ENCODE measurements around the gene MMP10. TPM values are rescaled to one million over a fixed set of nuclear protein-coding genes. Genes with fewer than 3 reads are reported as not detected.

The MMP10 gene
- not detected for total RNA-seq

GRCh38 chr11:102780491-102780918 lies at the start of gene MMP10:
MMP10 (minus strand) TSS chr11:102780628; CDS start chr11:102780591, 37 bp downstream.
- Histone ChIP-seq H3K27me3 (peaks cover 0 to 61% (median 0%) of the 10 kb centered on the region in 4 donors), H3K4me1 (peaks cover 0 to 9% (median 0%) of the 10 kb centered on the region in 3 donors), H3K9me3 (no peaks in the 10 kb centered on the region), H3K36me3 (no peaks in the 10 kb centered on the region), H3K4me3 (no peak within 1 kb of the TSS), H3K27ac (no peak within 1 kb of the TSS)
- intact Hi-C loops (cut with DNase I), result no loop called here
- WGBS, 2 donors, result 10 to 12% methylated on average over 2 of the region's 2 CpGs
- TF ChIP-seq POLR2A (IDR thresholded peaks at IDR 0.05) (no peak), CTCF (IDR thresholded peaks at IDR 0.05) (peak in 2 of 6 experiments; percentile 14 to 48)
- DNase-seq, result no peak

GRCh38 chr11:102829316-102830000 lies 49.0 kb upstream of the MMP10 start:
- WGBS, 2 donors, result 51 to 61% methylated on average over 5 to 6 of the region's 6 CpGs
- intact Hi-C loops (cut with DNase I), result no loop called here

GRCh38 chr11:102824556-102824955 lies 44.1 kb upstream of the MMP10 start:
- no peak for DNase-seq
- 87 to 97% methylated on average over 1 of the region's 1 CpG for WGBS, 2 donors
- no peak for TF ChIP-seq POLR2A (IDR thresholded peaks at IDR 0.05)
- no peak for TF ChIP-seq CTCF (IDR thresholded peaks at IDR 0.05)
- H3K4me1 ChIP-seq, result peaks cover 0 to 4% (median 0%) of the 10 kb centered on the region in 3 donors
- H3K9me3 ChIP-seq, result no peaks in the 10 kb centered on the region
- H3K4me3 ChIP-seq, result no peak overlapping the region
- intact Hi-C loops (cut with DNase I), result no loop called here
- H3K36me3 ChIP-seq, result no peaks in the 10 kb centered on the region
- H3K27me3 ChIP-seq, result peaks cover 0 to 6% (median 0%) of the 10 kb centered on the region in 4 donors
- no peak overlapping the region for H3K27ac ChIP-seq

More at GRCh38 chr11:102829316-102830000, 49.0 kb upstream of the MMP10 start:
- no peak for TF ChIP-seq CTCF (IDR thresholded peaks at IDR 0.05)
- TF ChIP-seq POLR2A (IDR thresholded peaks at IDR 0.05), result no peak
- Histone ChIP-seq H3K9me3 (no peaks in the 10 kb centered on the region), H3K36me3 (no peaks in the 10 kb centered on the region), H3K4me1 (peaks cover 0 to 13% (median 0%) of the 10 kb centered on the region in 3 donors), H3K4me3 (no peak overlapping the region), H3K27me3 (peaks cover 0 to 8% (median 0%) of the 10 kb centered on the region in 4 donors), H3K27ac (no peak overlapping the region)
- no peak for DNase-seq

- no peak for TF ChIP-seq CTCF (IDR thresholded peaks at IDR 0.05)
- TF ChIP-seq POLR2A (IDR thresholded peaks at IDR 0.05), result no peak
- 60% methylated on average over 1 of the region's 6 CpGs; no CpG with 5 or more reads in 1 of the 2 donors for WGBS, 2 donors
- no peak overlapping the region for H3K27ac ChIP-seq
- H3K36me3 ChIP-seq, result no peaks in the 10 kb centered on the region
- H3K4me3 ChIP-seq, result no peak overlapping the region
- peaks cover 0 to 6% (median 0%) of the 10 kb centered on the region in 4 donors for H3K27me3 ChIP-seq
- H3K9me3 ChIP-seq, result no peaks in the 10 kb centered on the region
- DNase-seq, result no peak
- no peaks in the 10 kb centered on the region for H3K4me1 ChIP-seq
- intact Hi-C loops (cut with DNase I), result loop anchor here (10.0 kb wide), 1 partner anchor 115 kb away; no protein-coding TSS in a partner anchor
These were observed 39.1 kb upstream of the MMP10 start for GRCh38 chr11:102819491-102819890.

GRCh38 chr11:102813484-102813883 lies 33.1 kb upstream of the MMP10 start:
- 25 to 38% methylated on average over 1 of the region's 1 CpG for WGBS, 2 donors

More at GRCh38 chr11:102813484-102813883, 33.1 kb upstream of the MMP10 start:
- intact Hi-C loops (cut with DNase I), result loop anchor here (10.0 kb wide), 1 partner anchor 121 kb away; no protein-coding TSS in a partner anchor
- TF ChIP-seq POLR2A (IDR thresholded peaks at IDR 0.05), result no peak
- TF ChIP-seq CTCF (IDR thresholded peaks at IDR 0.05), result no peak
- Histone ChIP-seq H3K4me3 (no peak overlapping the region), H3K27me3 (peaks cover 0 to 5% (median 0%) of the 10 kb centered on the region in 4 donors), H3K27ac (no peak overlapping the region), H3K9me3 (no peaks in the 10 kb centered on the region), H3K4me1 (no peaks in the 10 kb centered on the region), H3K36me3 (no peaks in the 10 kb centered on the region)
- no peak for DNase-seq

Measured in esophagus squamous epithelium (tissue), 5 donors.